ENCODE measurements around the gene ERC2.
A peak's percentile ranks its signal among the peaks of the same experiment; 100 is the strongest.

Gene ERC2

GRCh38 chr3:55557549-55557948, 910.7 kb downstream of the ERC2 start:
- no peak overlapping the region for H2AFZ ChIP-seq
- no peak overlapping the region for H3K27ac ChIP-seq
- H3K4me3 ChIP-seq (ENCODE audit: low read depth, low read length), result no peak overlapping the region
- TF ChIP-seq CTCF (IDR thresholded peaks at IDR 0.05), result no peak
- no peaks in the 10 kb centered on the region for H3K79me2 ChIP-seq
- no peaks in the 10 kb centered on the region for H3K36me3 ChIP-seq (ENCODE audit: control insufficient read depth, insufficient read depth, low read length)
- H3K27me3 ChIP-seq (ENCODE audit: control insufficient read depth, insufficient read depth, low read length), result no peaks in the 10 kb centered on the region
- no peak overlapping the region for H3K4me2 ChIP-seq (ENCODE audit: low read length)
- H3K4me1 ChIP-seq, result peaks cover 2% of the 10 kb centered on the region
- H3K9me3 ChIP-seq (ENCODE audit: control insufficient read depth, low read length), result no peaks in the 10 kb centered on the region
- no peak overlapping the region for H3K9ac ChIP-seq

- H3K36me3 ChIP-seq (ENCODE audit: control insufficient read depth, insufficient read depth, low read length), result no peaks in the 10 kb centered on the region
- H3K4me2 ChIP-seq (ENCODE audit: low read length), result no peak overlapping the region
- H3K9me3 ChIP-seq (ENCODE audit: control insufficient read depth, low read length), result no peaks in the 10 kb centered on the region
- H3K4me1 ChIP-seq, result peaks cover 2% of the 10 kb centered on the region
- H3K27me3 ChIP-seq (ENCODE audit: control insufficient read depth, insufficient read depth, low read length), result no peaks in the 10 kb centered on the region
- no peak for TF ChIP-seq CTCF (IDR thresholded peaks at IDR 0.05)
- no peaks in the 10 kb centered on the region for H3K79me2 ChIP-seq
- H3K27ac ChIP-seq, result no peak overlapping the region
- H3K9ac ChIP-seq, result no peak overlapping the region
- H2AFZ ChIP-seq, result no peak overlapping the region
- H3K4me3 ChIP-seq (ENCODE audit: low read depth, low read length), result no peak overlapping the region
These were observed 911.4 kb downstream of the ERC2 start for GRCh38 chr3:55556619-55557537.

- Histone ChIP-seq H2AFZ (peak overlapping the region; percentile 29), H3K4me3 (ENCODE audit: low read depth, low read length) (no peak overlapping the region), H3K27me3 (ENCODE audit: control insufficient read depth, insufficient read depth, low read length) (no peaks in the 10 kb centered on the region), H3K9me3 (ENCODE audit: control insufficient read depth, low read length) (no peaks in the 10 kb centered on the region), H3K9ac (no peak overlapping the region), H3K4me1 (peaks cover 2% of the 10 kb centered on the region), H3K4me2 (ENCODE audit: low read length) (no peak overlapping the region), H3K79me2 (no peaks in the 10 kb centered on the region), H3K27ac (no peak overlapping the region), H3K36me3 (ENCODE audit: control insufficient read depth, insufficient read depth, low read length) (no peaks in the 10 kb centered on the region)
- no peak for TF ChIP-seq CTCF (IDR thresholded peaks at IDR 0.05)
These were observed 912.2 kb downstream of the ERC2 start for GRCh38 chr3:55555873-55556618.

- Histone ChIP-seq H3K9ac (no peak overlapping the region), H3K36me3 (ENCODE audit: control insufficient read depth, insufficient read depth, low read length) (no peaks in the 10 kb centered on the region)
These were observed 913.4 kb downstream of the ERC2 start for GRCh38 chr3:55554634-55555425.

More at GRCh38 chr3:55554634-55555425, 913.4 kb downstream of the ERC2 start:
- Histone ChIP-seq H2AFZ (no peak overlapping the region), H3K79me2 (no peaks in the 10 kb centered on the region), H3K4me2 (ENCODE audit: low read length) (no peak overlapping the region), H3K27me3 (ENCODE audit: control insufficient read depth, insufficient read depth, low read length) (no peaks in the 10 kb centered on the region), H3K9me3 (ENCODE audit: control insufficient read depth, low read length) (no peaks in the 10 kb centered on the region), H3K4me1 (peaks cover 2% of the 10 kb centered on the region), H3K4me3 (ENCODE audit: low read depth, low read length) (no peak overlapping the region), H3K27ac (no peak overlapping the region)
- TF ChIP-seq CTCF (IDR thresholded peaks at IDR 0.05), result no peak
